NB4 (cell line): ENCODE measurements around the gene BIN2.

Source experiments
- DNase-seq: peaks from one replicate; pipeline ENCODE4 v3.0.0; 2010; ENCODE audit warnings: low read depth
- H3K4me3 ChIP-seq: one replicate; pipeline ENCODE4 v1.5.1; 2011; ENCODE audit warnings: mild to moderate bottlenecking, low read depth, low read length, moderate library complexity
- CTCF ChIP-seq: IDR thresholded peaks from one replicate; pipeline ENCODE4 v1.5.1; 2012; ENCODE audit warnings: low read depth, low read length
- MAX ChIP-seq: IDR thresholded peaks from 2 replicates; pipeline ENCODE4 v1.6.1; 2011; ENCODE audit warnings: low read depth, low read length
- MYC ChIP-seq: IDR thresholded peaks from 2 replicates; pipeline ENCODE4 v1.6.1; 2011; ENCODE audit warnings: low read depth, low read length
- POLR2A ChIP-seq: IDR thresholded peaks from 2 replicates; pipeline ENCODE4 v1.6.1; 2011; ENCODE audit warnings: mild to moderate bottlenecking; ENCODE audit not compliant: insufficient read length; ENCODE audit errors: extremely low read depth

The BIN2 gene

GRCh38 chr12:51323966-51324895, at the start of gene BIN2:
Gene BIN2, minus strand, starts transcription at chr12:51324174. Its CDS starts 72 bp downstream, at chr12:51324102.
- no peak for TF ChIP-seq CTCF
- peak; percentile 76 for TF ChIP-seq POLR2A
- TF ChIP-seq MYC: peak; percentile 76
- peak; percentile 79 for TF ChIP-seq MAX
- peak within 1 kb of the TSS; percentile 96 for H3K4me3 ChIP-seq
- DNase-seq: peak; percentile 98

- DNase-seq: peak; percentile 74
- H3K4me3 ChIP-seq: no peak overlapping the region
- TF ChIP-seq MAX (no peak), POLR2A (no peak), MYC (no peak), CTCF (no peak)
Observed at GRCh38 chr12:51373187-51373586, 49.2 kb upstream of the BIN2 start.

GRCh38 chr12:51372021-51372420, 48.0 kb upstream of the BIN2 start:
- no peak overlapping the region for H3K4me3 ChIP-seq
- TF ChIP-seq POLR2A: no peak
- no peak for TF ChIP-seq CTCF
- TF ChIP-seq MAX: no peak
- no peak for TF ChIP-seq MYC
- DNase-seq: no peak

GRCh38 chr12:51371295-51371953, 47.5 kb upstream of the BIN2 start:
- no peak overlapping the region for H3K4me3 ChIP-seq
- DNase-seq: peak; percentile 53
- TF ChIP-seq MYC: no peak
- TF ChIP-seq POLR2A: no peak
- TF ChIP-seq CTCF: no peak
- TF ChIP-seq MAX: no peak

- no peak for TF ChIP-seq MAX
- TF ChIP-seq POLR2A: no peak
- TF ChIP-seq MYC: no peak
- no peak for TF ChIP-seq CTCF
- H3K4me3 ChIP-seq: no peak overlapping the region
- no peak for DNase-seq
Observed at GRCh38 chr12:51370667-51371066, 46.7 kb upstream of the BIN2 start.
